ENCODE data around the gene THRB.

THRB gene

GRCh38 chr3:24296441-24297205 lies 198.0 kb downstream of the THRB start:
- H3K27ac ChIP-seq: no peak overlapping the region

GRCh38 chr3:24294150-24294549 lies 200.5 kb downstream of the THRB start:
- Histone ChIP-seq H3K27ac (no peak overlapping the region), H3K4me3 (no peak overlapping the region)

More at GRCh38 chr3:24296441-24297205, 198.0 kb downstream of the THRB start:
- H3K4me3 ChIP-seq: no peak overlapping the region

GRCh38 chr3:24291646-24292045 lies 203.0 kb downstream of the THRB start:
- no peak overlapping the region for H3K27ac ChIP-seq
- H3K4me3 ChIP-seq: no peak overlapping the region

- no peak overlapping the region for H3K27ac ChIP-seq
Measured at GRCh38 chr3:24290596-24290995, 204.1 kb downstream of the THRB start.

GRCh38 chr3:24288496-24289236 lies 206.0 kb downstream of the THRB start:
- no peak overlapping the region for H3K4me3 ChIP-seq
- H3K27ac ChIP-seq: peak overlapping the region in 3 of 21 experiments; percentile 11 to 52 (median 25)

More at GRCh38 chr3:24290596-24290995, 204.1 kb downstream of the THRB start:
- H3K4me3 ChIP-seq: no peak overlapping the region

GRCh38 chr3:24287755-24288450 lies 206.7 kb downstream of the THRB start:
- Histone ChIP-seq H3K4me3 (no peak overlapping the region), H3K27ac (peak overlapping the region in 3 of 21 experiments; percentile 11 to 19 (median 13))

GRCh38 chr3:24286405-24286804 lies 208.2 kb downstream of the THRB start:
- no peak overlapping the region for H3K27ac ChIP-seq
- no peak overlapping the region for H3K4me3 ChIP-seq

- Histone ChIP-seq H3K27ac (no peak overlapping the region), H3K4me3 (no peak overlapping the region)
Measured at GRCh38 chr3:24278543-24278942, 216.1 kb downstream of the THRB start.

- H3K4me3 ChIP-seq: no peak overlapping the region
- no peak overlapping the region for H3K27ac ChIP-seq
Measured at GRCh38 chr3:24273491-24273890, 221.2 kb downstream of the THRB start.

- Histone ChIP-seq H3K4me3 (no peak overlapping the region), H3K27ac (no peak overlapping the region)
Measured at GRCh38 chr3:24272875-24273274, 221.8 kb downstream of the THRB start.

GRCh38 chr3:24272408-24272807 lies 222.2 kb downstream of the THRB start:
- no peak overlapping the region for H3K27ac ChIP-seq

GRCh38 chr3:24271228-24271627 lies 223.4 kb downstream of the THRB start:
- H3K27ac ChIP-seq: no peak overlapping the region
- H3K4me3 ChIP-seq: no peak overlapping the region

More at GRCh38 chr3:24272408-24272807, 222.2 kb downstream of the THRB start:
- H3K4me3 ChIP-seq: no peak overlapping the region

GRCh38 chr3:24270744-24271143 lies 223.9 kb downstream of the THRB start:
- Histone ChIP-seq H3K4me3 (no peak overlapping the region), H3K27ac (no peak overlapping the region)

GRCh38 chr3:24270204-24270691 lies 224.4 kb downstream of the THRB start:
- no peak overlapping the region for H3K27ac ChIP-seq

GRCh38 chr3:24264748-24265158 lies 229.9 kb downstream of the THRB start:
- H3K27ac ChIP-seq: no peak overlapping the region
- no peak overlapping the region for H3K4me3 ChIP-seq

More at GRCh38 chr3:24270204-24270691, 224.4 kb downstream of the THRB start:
- H3K4me3 ChIP-seq: no peak overlapping the region

GRCh38 chr3:24264011-24264410 lies 230.6 kb downstream of the THRB start:
- no peak overlapping the region for H3K27ac ChIP-seq
- no peak overlapping the region for H3K4me3 ChIP-seq

- Histone ChIP-seq H3K27ac (no peak overlapping the region), H3K4me3 (no peak overlapping the region)
Measured at GRCh38 chr3:24263069-24263668, 231.5 kb downstream of the THRB start.

- Histone ChIP-seq H3K4me3 (no peak overlapping the region), H3K27ac (no peak overlapping the region)
Measured at GRCh38 chr3:24261521-24261920, 233.1 kb downstream of the THRB start.

- no peak overlapping the region for H3K4me3 ChIP-seq
- no peak overlapping the region for H3K27ac ChIP-seq
Measured at GRCh38 chr3:24259901-24260512, 234.6 kb downstream of the THRB start.
